Lung microvascular endothelial cell (primary cell): ENCODE results near the gene SPATS2L. TPM values are rescaled to one million over a fixed set of nuclear protein-coding genes. Genes with fewer than 3 reads are reported as not detected.

ENCODE experiments used
- DNase-seq, 2 donors: peaks; one replicate each; pipeline versions ENCODE4 v3.0.0 to v3.0.0-alpha.2; 2010; ENCODE audit warnings: low read depth in 2 of 2
- total RNA-seq: library from RNA; depleted of rRNA; stranded (reverse); fragments of >200 nt; gene quantifications from 2 replicates; pipeline ENCODE4 v1.2.1, GENCODE V29; 2014

Gene SPATS2L
- 5.4 and 11.8 TPM in 2 replicates for total RNA-seq

GRCh38 chr2:200306196-200306930 lies at the start of gene SPATS2L:
Gene SPATS2L, plus strand, starts transcription at chr2:200306693. Its CDS starts 82,552 bp downstream, at chr2:200389245.
- peak; percentile 70 to 77 for DNase-seq

GRCh38 chr2:200257570-200257969 lies 48.9 kb upstream of the SPATS2L start:
- DNase-seq: no peak

GRCh38 chr2:200258081-200258480 lies 48.4 kb upstream of the SPATS2L start:
- no peak for DNase-seq

GRCh38 chr2:200258881-200259576 lies 47.5 kb upstream of the SPATS2L start:
- DNase-seq: no peak

- DNase-seq: no peak
These were observed 46.9 kb upstream of the SPATS2L start for GRCh38 chr2:200259577-200259957.

- no peak for DNase-seq
These were observed 44.4 kb upstream of the SPATS2L start for GRCh38 chr2:200262047-200262446.

- no peak for DNase-seq
These were observed 43.2 kb upstream of the SPATS2L start for GRCh38 chr2:200263279-200263678.

GRCh38 chr2:200264631-200265030 lies 41.9 kb upstream of the SPATS2L start:
- DNase-seq: no peak

- no peak for DNase-seq
These were observed 40.1 kb upstream of the SPATS2L start for GRCh38 chr2:200266406-200266805.

- DNase-seq: no peak
These were observed 39.1 kb upstream of the SPATS2L start for GRCh38 chr2:200267350-200267749.

- DNase-seq: no peak
These were observed 35.8 kb upstream of the SPATS2L start for GRCh38 chr2:200270732-200271131.

- no peak for DNase-seq
These were observed 34.2 kb upstream of the SPATS2L start for GRCh38 chr2:200272320-200272719.

GRCh38 chr2:200274116-200275075 lies 32.1 kb upstream of the SPATS2L start:
- DNase-seq: no peak

- DNase-seq: no peak
These were observed 31.0 kb upstream of the SPATS2L start for GRCh38 chr2:200275295-200276013.

- DNase-seq: no peak
These were observed 30.0 kb upstream of the SPATS2L start for GRCh38 chr2:200276472-200276871.

- DNase-seq: no peak
These were observed 27.7 kb upstream of the SPATS2L start for GRCh38 chr2:200278694-200279316.

GRCh38 chr2:200279857-200280256 lies 26.6 kb upstream of the SPATS2L start:
- no peak for DNase-seq

- DNase-seq: no peak
These were observed 19.9 kb upstream of the SPATS2L start for GRCh38 chr2:200286578-200286977.

GRCh38 chr2:200288670-200289429 lies 17.6 kb upstream of the SPATS2L start:
- no peak for DNase-seq

- no peak for DNase-seq
These were observed 10.4 kb upstream of the SPATS2L start for GRCh38 chr2:200296118-200296517.
